GM13977 (cell line): Measurements from ENCODE around the gene BCORL1.

Source experiments
- DNase-seq: peaks from one replicate; pipeline ENCODE4 v3.0.0; 2012; ENCODE audit warnings: low spot score
- in situ Hi-C: fragments of 300-500 bp; cut with MboI; formaldehyde crosslinking; loops from one replicate; pipeline ENCODE4 v1.12.0; 2022; ENCODE audit warnings: low sequenced_read_pairs, low pct_unique_long_range_greater_than_20kb, mixed read lengths, inconsistent platforms; ENCODE audit not compliant: unreplicated experiment
- TF ChIP-seq, protein P1 (sequence below): IDR thresholded peaks from 2 replicates; pipeline ENCODE4 v1.5.1; 2012; ENCODE audit warnings: mild to moderate bottlenecking, control low read depth; ENCODE audit not compliant: insufficient read depth; ENCODE audit errors: extremely low read depth, missing control alignments

The BCORL1 gene

DNA sequence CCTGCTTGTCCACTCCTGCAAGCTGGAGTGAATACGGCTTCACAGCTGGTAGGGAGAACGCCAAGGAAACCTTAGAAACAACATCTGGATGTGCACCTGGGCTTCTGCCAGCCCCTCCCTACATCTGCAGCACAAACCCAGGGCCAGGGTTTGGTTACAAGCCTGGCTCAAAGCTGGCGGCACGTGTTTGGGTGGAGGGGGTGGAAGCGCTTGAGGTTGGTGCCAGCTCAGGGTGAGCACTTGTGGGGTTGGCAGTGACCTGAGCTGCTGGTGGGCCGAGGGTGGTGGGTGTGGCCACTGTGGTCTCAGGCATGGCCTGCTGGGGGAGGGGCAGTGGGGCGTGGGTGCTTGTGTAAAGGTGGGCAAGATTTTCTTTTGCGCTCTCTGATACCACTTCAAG lies 112.3 kb downstream of the BCORL1 start:
- TF ChIP-seq, protein P1, sequence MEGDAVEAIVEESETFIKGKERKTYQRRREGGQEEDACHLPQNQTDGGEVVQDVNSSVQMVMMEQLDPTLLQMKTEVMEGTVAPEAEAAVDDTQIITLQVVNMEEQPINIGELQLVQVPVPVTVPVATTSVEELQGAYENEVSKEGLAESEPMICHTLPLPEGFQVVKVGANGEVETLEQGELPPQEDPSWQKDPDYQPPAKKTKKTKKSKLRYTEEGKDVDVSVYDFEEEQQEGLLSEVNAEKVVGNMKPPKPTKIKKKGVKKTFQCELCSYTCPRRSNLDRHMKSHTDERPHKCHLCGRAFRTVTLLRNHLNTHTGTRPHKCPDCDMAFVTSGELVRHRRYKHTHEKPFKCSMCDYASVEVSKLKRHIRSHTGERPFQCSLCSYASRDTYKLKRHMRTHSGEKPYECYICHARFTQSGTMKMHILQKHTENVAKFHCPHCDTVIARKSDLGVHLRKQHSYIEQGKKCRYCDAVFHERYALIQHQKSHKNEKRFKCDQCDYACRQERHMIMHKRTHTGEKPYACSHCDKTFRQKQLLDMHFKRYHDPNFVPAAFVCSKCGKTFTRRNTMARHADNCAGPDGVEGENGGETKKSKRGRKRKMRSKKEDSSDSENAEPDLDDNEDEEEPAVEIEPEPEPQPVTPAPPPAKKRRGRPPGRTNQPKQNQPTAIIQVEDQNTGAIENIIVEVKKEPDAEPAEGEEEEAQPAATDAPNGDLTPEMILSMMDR: no peak
- no peak for DNase-seq
- in situ Hi-C loops: no loop called here

DNA sequence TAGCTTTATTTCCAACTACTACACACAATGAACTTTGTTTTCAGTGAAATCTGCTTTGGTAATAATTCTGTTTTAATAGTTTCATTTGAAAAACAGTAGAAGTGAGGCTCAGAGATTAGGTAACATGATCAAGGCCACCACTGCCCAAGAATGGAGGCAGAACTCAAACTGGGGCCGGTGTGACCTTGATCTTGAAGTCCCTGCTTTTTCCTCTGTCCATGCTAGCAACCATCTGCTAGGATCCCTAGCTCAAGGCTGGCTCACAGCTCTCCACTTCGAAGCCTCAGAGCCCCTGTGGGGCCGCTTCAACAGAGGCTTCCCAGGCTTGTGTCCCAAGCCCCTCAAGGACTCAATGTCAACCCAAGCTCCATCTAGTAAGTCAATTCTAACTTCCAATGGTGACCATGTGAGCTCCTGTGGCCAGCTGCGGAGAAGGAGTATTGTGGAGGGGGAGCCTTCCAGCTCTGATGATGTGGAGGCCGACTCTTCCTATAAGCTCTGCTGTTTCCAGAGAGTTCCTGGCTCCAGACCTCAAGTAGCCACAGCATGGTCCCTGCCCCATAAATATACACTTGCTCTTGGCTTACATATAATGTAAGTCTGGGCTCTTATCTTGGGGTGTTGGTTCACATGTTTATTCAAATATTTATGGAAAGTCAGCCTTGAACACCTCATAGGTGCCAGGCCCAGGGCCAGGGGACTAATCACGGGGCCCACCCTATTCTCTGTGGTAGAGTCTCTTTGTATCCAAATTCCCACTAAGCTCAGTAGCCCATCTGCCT lies 113.0 kb downstream of the BCORL1 start:
- DNase-seq: no peak
- TF ChIP-seq, protein P1: no peak
- in situ Hi-C loops: no loop called here

DNA sequence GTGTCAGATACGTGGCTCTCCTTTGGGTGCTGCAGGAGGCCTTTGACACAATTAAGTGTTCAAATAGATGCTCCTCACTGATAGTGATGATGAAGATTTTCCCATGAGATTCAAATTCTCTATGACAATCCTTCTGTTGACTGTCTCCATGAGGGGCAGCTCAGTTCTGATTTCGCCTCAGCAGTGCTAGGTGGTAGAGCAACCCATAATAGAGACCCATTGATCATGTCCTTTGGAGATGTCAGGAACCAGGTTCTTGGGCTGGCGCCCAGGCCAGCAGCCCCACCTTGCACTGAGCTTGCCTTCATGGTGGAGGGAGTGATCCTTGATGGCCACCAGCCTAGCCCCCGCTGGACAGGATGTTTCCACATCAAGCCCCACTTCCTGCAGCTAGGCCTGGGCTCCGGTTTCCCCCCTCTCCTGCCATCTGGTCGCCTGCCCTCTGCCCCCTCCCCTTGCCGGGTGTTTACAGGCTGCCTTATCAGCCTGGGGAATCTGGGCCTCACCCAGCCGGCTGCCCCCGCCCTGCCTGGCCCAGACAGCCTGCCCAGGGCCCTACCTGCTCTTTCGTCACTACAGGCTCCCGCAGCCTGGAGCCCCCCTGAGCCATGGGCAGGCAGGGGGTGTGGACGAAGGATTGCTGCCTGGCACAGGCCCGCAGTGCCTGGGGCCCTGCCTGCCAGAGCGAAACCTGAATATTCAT lies 115.2 kb downstream of the BCORL1 start:
- TF ChIP-seq, protein P1: no peak
- in situ Hi-C loops: no loop called here
- DNase-seq: no peak

DNA sequence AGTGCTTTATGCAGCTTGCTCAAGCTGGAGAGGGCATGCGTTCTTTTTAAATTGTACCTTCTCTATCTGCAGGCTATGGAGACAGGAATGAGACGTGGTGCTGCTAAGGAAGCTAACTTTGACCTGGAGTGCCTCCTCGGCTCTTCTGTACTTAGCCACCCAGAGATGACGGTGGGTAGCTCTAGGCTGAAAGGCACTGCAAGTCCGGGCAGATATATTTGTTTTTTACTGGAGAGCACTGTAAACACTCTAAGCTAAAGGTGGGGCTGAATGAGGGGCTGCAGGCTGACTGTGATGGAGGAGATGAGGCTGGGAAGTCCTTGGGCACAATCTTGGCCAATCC lies 115.7 kb downstream of the BCORL1 start:
- TF ChIP-seq, protein P1: no peak
- DNase-seq: no peak
- in situ Hi-C loops: no loop called here

DNA sequence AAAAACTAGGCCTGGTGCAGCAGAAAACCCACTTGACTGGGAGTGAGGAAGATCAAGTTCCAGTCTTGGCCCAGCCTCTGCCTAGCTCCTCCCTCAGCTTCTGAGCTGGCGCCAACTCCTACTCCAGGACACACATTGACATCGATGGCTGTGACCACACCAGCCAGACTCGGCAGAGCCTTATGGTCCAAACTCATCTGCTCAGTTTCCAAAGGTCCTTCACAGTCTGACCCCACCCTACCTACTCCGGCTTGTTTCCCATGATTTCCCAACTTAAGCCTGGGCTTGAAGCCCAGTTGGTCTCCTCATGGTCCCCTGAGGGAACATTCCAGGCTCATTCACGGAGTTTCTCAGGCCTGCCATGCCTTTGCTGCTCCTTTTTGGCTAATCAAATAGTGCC lies 117.7 kb downstream of the BCORL1 start:
- TF ChIP-seq, protein P1: no peak
- in situ Hi-C loops: no loop called here
- DNase-seq: no peak

DNA sequence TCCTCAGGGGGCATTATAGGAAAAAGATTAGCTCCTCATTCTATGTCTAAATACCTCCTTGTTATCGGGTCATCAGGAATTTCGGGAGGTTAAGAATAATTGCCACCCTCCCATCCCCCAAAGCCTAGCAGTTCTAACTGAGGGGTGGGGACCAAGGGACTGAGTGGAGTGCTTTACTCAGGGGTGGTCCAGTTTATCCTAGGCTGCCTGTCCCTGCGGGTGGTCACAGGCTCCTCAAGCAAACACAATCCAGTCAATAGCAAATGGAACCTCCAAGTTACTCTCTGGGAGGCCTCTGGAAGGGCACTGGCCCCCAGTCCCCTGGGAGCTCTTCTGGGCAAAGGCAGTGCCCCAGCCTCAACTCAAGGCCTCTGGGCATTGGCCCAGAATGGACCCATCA lies 121.2 kb downstream of the BCORL1 start:
- TF ChIP-seq, protein P1: no peak
- in situ Hi-C loops: no loop called here
- no peak for DNase-seq
